C4-2B (cell line): ENCODE results near the gene CFAP77.

Experiments
- H3K27ac ChIP-seq: fragments of 450-650 bp; 2 replicates; pipeline ENCODE4 v1.5.1; 2017
- ZFX ChIP-seq: fragments of 450-650 bp; IDR thresholded peaks from 2 replicates; pipeline ENCODE4 v1.6.1; 2017
- TF ChIP-seq, protein P1 (sequence below): fragments of 450-650 bp; conservative IDR thresholded peaks from 2 replicates; pipeline ENCODE4 v1.5.1; 2017; ENCODE audit warnings: mild to moderate bottlenecking

CFAP77 gene

DNA sequence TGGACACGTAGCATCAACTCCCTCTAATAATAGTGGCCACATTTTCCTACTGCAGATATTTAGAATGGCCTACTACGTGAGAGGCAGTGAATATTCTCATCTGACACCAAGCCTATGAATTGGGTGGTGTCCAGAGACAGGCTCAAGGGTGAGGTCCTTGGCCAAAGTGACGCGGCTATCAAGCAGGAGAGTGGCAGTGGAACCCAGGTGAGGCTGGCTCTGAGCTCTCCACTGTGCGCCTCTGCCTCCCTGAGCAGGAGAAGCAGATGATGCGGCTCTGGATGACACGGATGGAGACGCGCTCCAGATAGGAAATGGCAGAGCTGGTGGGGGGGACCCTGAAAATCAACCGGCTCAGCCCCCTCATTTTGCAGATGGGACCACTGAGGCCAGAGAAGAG, 69.7 kb downstream of the CFAP77 start:
- H3K27ac ChIP-seq, result no peak overlapping the region
- TF ChIP-seq ZFX, result no peak
- TF ChIP-seq, protein P1, sequence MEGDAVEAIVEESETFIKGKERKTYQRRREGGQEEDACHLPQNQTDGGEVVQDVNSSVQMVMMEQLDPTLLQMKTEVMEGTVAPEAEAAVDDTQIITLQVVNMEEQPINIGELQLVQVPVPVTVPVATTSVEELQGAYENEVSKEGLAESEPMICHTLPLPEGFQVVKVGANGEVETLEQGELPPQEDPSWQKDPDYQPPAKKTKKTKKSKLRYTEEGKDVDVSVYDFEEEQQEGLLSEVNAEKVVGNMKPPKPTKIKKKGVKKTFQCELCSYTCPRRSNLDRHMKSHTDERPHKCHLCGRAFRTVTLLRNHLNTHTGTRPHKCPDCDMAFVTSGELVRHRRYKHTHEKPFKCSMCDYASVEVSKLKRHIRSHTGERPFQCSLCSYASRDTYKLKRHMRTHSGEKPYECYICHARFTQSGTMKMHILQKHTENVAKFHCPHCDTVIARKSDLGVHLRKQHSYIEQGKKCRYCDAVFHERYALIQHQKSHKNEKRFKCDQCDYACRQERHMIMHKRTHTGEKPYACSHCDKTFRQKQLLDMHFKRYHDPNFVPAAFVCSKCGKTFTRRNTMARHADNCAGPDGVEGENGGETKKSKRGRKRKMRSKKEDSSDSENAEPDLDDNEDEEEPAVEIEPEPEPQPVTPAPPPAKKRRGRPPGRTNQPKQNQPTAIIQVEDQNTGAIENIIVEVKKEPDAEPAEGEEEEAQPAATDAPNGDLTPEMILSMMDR, result no peak

- TF ChIP-seq ZFX, result no peak
- TF ChIP-seq, protein P1, result no peak
- H3K27ac ChIP-seq, result no peak overlapping the region
Measured at GRCh38 chr9:132481053-132481849, 71.2 kb downstream of the CFAP77 start.

DNA sequence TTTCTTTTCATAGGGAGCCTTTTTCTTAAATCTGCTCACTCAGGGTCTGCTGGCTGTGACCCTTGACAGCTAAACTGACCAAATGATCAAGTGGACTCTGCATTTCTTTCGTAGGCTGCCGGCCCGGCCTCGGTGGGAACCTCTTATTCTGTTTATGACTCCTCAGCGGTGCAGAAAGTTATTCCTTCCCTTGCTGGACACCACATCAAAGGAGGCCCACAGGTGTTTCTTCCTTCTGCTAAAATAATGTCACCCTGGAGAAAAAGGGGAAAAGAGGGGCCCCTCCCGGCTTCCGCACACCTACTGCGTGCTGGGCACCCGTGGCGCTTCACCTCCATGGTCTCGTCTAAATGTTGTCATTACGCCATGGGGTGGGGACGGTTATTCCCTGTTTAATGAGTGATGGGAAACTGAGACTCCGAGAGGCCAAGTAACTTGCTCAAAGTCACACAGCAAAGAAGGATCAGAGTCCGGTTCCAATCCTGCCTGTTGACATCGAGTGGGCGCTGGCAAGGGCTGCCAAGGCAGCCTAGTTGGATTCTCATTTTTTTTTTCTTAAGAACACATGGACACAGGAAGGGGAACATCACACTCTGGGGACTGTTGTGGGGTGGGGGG, 72.3 kb downstream of the CFAP77 start:
- H3K27ac ChIP-seq, result no peak overlapping the region
- no peak for TF ChIP-seq ZFX
- TF ChIP-seq, protein P1, result no peak

DNA sequence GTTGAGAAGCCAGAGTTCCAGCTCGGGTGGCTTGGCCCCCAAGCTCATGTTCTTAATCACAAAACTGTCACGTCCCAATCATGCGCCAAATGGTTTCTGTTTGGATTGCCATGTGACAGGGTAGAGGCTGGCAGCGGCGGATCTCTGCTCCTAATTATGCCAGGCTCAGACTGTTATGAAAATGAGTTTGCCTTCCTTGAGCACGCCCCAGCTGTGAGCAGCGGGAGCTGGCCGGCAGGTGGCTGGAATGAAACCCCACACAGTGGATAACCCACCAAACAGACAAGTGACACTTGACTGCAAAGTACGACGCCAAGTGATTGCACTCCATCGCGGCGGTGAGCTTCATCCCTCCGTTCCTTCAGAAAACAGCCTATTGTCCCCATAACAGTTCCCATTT, 75.4 kb downstream of the CFAP77 start:
- no peak overlapping the region for H3K27ac ChIP-seq
- TF ChIP-seq, protein P1, result no peak
- no peak for TF ChIP-seq ZFX

DNA sequence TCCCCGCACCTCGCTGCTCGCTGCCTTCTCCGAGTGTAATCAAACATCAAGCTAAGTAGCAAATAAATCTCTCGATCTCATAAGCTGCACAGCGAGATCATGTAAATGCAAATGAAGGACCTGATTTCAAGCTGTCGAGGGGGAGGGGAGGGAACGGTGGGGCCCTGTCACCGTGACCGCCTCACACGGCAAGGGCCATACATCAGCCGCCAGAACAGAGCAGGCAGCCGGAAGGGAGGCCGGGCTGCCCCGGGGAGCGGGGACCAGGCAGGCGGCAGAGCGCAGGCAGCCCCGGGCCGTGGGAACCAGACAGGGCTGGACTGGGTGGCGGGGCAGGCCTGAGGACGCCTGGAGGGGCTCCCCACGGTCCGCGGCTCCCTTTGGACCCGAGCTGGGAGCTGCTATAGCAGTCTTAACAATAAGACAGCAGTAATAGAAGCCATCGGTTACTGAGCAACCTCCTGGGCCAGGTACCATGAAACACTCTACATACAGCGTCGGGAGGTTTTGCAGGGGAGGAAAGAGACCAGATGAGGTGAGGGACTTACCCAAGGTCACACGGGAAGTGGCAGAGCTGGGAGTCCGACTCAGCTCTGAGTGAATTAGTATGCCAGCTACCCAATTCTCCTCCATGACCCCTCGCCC, 76.8 kb downstream of the CFAP77 start:
- TF ChIP-seq, protein P1, result no peak
- TF ChIP-seq ZFX, result no peak
- H3K27ac ChIP-seq, result no peak overlapping the region

DNA sequence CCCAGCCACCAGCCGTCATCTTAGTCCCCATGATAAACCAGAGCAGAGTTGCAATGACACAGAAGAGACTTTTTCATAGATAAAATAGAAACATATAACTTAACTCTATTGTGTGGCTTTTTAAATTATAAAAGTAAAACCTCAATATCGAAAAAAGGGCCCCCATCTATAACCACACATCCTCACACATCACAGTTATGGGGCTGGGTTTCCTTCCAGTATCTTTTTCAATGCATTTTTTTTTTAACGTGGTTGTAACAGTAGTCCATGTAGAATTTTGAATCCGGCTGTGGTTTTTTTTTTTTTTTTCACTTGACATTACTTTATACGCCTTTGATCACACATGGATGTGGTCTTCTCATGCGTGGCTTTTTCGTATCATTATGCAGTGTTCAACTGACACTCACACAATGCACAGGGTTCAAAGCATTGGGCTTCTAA, 77.4 kb downstream of the CFAP77 start:
- no peak for TF ChIP-seq ZFX
- TF ChIP-seq, protein P1, result no peak

More for the DNA sequence above, 77.4 kb downstream of the CFAP77 start:
- H3K27ac ChIP-seq, result no peak overlapping the region
